ENCODE data around the gene CRKL.

DNA sequence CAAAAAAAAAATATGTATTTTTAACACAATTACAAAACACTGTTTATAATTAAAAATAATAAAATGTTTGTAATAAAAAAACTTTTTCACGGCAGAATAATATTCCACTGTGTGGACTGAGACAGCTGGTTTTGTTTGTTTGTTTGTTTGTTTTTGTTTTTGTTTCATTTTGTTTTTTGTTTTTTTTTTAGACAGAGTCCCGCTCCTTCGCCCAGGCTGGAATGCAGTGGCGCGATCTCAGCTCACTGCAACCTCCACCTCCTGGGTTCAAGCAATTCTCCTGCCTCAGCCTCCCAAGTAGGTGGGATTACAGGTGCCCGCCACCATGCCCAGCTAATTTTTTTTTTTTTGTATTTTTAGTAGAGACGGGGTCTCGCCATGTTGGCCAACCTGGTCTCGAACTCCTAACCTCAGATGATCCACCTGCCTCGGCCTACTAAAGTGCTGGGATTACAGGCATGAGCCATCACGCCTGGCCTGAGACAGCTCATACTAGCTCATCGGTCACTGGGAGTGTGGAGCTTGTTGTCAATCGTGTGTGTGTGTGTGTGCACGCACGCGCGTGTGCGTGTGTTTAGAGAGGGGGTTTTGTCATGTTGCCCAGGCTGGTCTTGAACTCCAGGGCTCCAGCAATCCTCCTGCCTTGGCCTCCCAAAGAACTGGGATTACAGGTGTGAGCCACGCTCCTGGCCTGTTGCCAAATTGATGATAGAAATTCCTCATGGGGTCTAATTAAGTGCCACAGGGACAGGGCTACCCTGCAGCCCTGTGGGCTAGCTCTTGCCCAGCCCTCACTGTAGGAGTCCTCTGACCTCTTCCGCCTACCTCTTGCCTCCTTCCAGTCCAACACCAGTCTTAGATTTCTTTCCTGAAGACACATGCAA is 42.6 kb downstream of the CRKL start:
- TF ChIP-seq EZH2phosphoT487 (IDR thresholded peaks at IDR 0.05; ENCODE audit: insufficient read depth, low read depth) (no peak), EZH2 (IDR thresholded peaks at IDR 0.05; ENCODE audit: insufficient read depth, poor library complexity, severe bottlenecking) (no peak)
